ENCODE measurements around the gene FOSL1. TPM values are rescaled to one million over a fixed set of nuclear protein-coding genes. Genes with fewer than 3 reads are reported as not detected.

FOSL1 gene
- total RNA-seq, 2 experiments from 2014 or later = 0.88 TPM; not detected in 1

- no peak for TF ChIP-seq EZH2phosphoT487 (IDR thresholded peaks at IDR 0.05; ENCODE audit: borderline replicate concordance, low read depth, low read length)
- no peak for TF ChIP-seq CTCF (conservative IDR thresholded peaks at IDR 0.05; ENCODE audit: low read length)
- ChIA-PET POLR2A (interaction anchor here (0.7 kb wide), 1 partner anchor 12 kb away, joined by 3 read pairs; no protein-coding TSS in a partner anchor), CTCF (ENCODE audit: unreplicated experiment) (no interaction called here)
- no peak for DNase-seq (ENCODE audit: low spot score)
- no peak overlapping the region for H2AFZ ChIP-seq (ENCODE audit: low read length)
- no peak overlapping the region for H3K27ac ChIP-seq (ENCODE audit: low read depth, low read length, poor library complexity, severe bottlenecking)
- intact Hi-C loops (cut with micrococcal nuclease; ENCODE audit: unreplicated experiment) = no loop called here
- no peaks in the 10 kb centered on the region for H3K9me3 ChIP-seq (ENCODE audit: low read length)
- H3K36me3 ChIP-seq (ENCODE audit: insufficient read depth, low read length) = no peaks in the 10 kb centered on the region
- no peaks in the 10 kb centered on the region for H3K79me2 ChIP-seq (ENCODE audit: insufficient read depth, low read depth, low read length)
- no peaks in the 10 kb centered on the region for H3K9me2 ChIP-seq (ENCODE audit: insufficient read depth, low read length)
- H4K20me1 ChIP-seq (ENCODE audit: insufficient read depth, low read length) = no peaks in the 10 kb centered on the region
- peaks cover 4% of the 10 kb centered on the region for H3K4me1 ChIP-seq (ENCODE audit: insufficient read depth, low read length, poor library complexity, severe bottlenecking)
- no peak overlapping the region for H3K4me2 ChIP-seq (ENCODE audit: low read length)
- BruUV-seq (replicated peaks) = no TSS peak
- no peak overlapping the region for H3K4me3 ChIP-seq (ENCODE audit: low read depth, low read length, poor library complexity, severe bottlenecking)
Measured at GRCh38 chr11:65947133-65947532, 46.9 kb upstream of the FOSL1 start.

DNA sequence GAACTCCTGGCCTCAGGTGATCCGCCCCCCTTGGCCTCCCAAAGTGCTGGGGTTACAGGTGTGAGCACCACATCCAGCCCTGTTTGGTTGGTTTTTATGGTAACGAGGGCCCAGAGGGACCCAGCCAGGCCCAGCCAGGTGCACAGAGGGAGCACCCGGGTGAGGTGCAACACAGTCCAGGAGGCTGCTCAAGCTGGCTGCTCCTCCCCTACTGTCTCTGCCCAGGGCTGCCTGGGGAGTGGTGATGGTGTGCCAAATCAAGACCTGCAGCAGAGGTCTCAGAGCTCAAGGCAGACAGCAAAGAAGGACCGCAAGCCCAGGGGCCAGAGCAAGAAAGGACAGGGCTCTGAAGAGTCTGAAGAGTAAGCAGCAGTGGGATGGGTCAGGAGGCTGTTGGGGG lies 46.5 kb upstream of the FOSL1 start:
- Histone ChIP-seq H3K27ac (ENCODE audit: low read depth, low read length, poor library complexity, severe bottlenecking) (no peak overlapping the region), H3K9me3 (ENCODE audit: low read length) (no peaks in the 10 kb centered on the region), H3K79me2 (ENCODE audit: insufficient read depth, low read depth, low read length) (no peaks in the 10 kb centered on the region), H4K20me1 (ENCODE audit: insufficient read depth, low read length) (no peaks in the 10 kb centered on the region), H3K9me2 (ENCODE audit: insufficient read depth, low read length) (no peaks in the 10 kb centered on the region), H3K36me3 (ENCODE audit: insufficient read depth, low read length) (no peaks in the 10 kb centered on the region), H3K4me2 (ENCODE audit: low read length) (no peak overlapping the region), H2AFZ (ENCODE audit: low read length) (no peak overlapping the region), H3K4me3 (ENCODE audit: low read depth, low read length, poor library complexity, severe bottlenecking) (no peak overlapping the region), H3K4me1 (ENCODE audit: insufficient read depth, low read length, poor library complexity, severe bottlenecking) (peaks cover 4% of the 10 kb centered on the region)
- intact Hi-C loops (cut with micrococcal nuclease; ENCODE audit: unreplicated experiment) = no loop called here
- no peak for DNase-seq (ENCODE audit: low spot score)
- CTCF ChIA-PET (ENCODE audit: unreplicated experiment) = no interaction called here
- POLR2A ChIA-PET = interaction anchor here (0.6 kb wide), 1 partner anchor 1143 kb away, joined by 3 read pairs; no protein-coding TSS in a partner anchor
- TF ChIP-seq CTCF (conservative IDR thresholded peaks at IDR 0.05; ENCODE audit: low read length) (no peak), EZH2phosphoT487 (IDR thresholded peaks at IDR 0.05; ENCODE audit: borderline replicate concordance, low read depth, low read length) (no peak)
- no TSS peak for BruUV-seq (replicated peaks)

GRCh38 chr11:65945941-65946558 lies 45.9 kb upstream of the FOSL1 start:
- POLR2A ChIA-PET = interaction anchor here (0.6 kb wide), 1 partner anchor 1144 kb away, joined by 3 read pairs; no protein-coding TSS in a partner anchor
- Histone ChIP-seq H2AFZ (ENCODE audit: low read length) (no peak overlapping the region), H3K4me1 (ENCODE audit: insufficient read depth, low read length, poor library complexity, severe bottlenecking) (peaks cover 4% of the 10 kb centered on the region), H3K4me2 (ENCODE audit: low read length) (no peak overlapping the region), H3K27ac (ENCODE audit: low read depth, low read length, poor library complexity, severe bottlenecking) (no peak overlapping the region), H3K79me2 (ENCODE audit: insufficient read depth, low read depth, low read length) (no peaks in the 10 kb centered on the region), H3K9me2 (ENCODE audit: insufficient read depth, low read length) (no peaks in the 10 kb centered on the region), H4K20me1 (ENCODE audit: insufficient read depth, low read length) (no peaks in the 10 kb centered on the region), H3K9me3 (ENCODE audit: low read length) (no peaks in the 10 kb centered on the region), H3K4me3 (ENCODE audit: low read depth, low read length, poor library complexity, severe bottlenecking) (no peak overlapping the region), H3K36me3 (ENCODE audit: insufficient read depth, low read length) (no peaks in the 10 kb centered on the region)
- CTCF ChIA-PET (ENCODE audit: unreplicated experiment) = no interaction called here
- no peak for DNase-seq (ENCODE audit: low spot score)
- intact Hi-C loops (cut with micrococcal nuclease; ENCODE audit: unreplicated experiment) = no loop called here
- BruUV-seq (replicated peaks) = no TSS peak
- TF ChIP-seq EZH2phosphoT487 (IDR thresholded peaks at IDR 0.05; ENCODE audit: borderline replicate concordance, low read depth, low read length) = no peak
- TF ChIP-seq CTCF (conservative IDR thresholded peaks at IDR 0.05; ENCODE audit: low read length) = no peak

Data from OCI-LY7 (cell line).